ENCODE measurements around the gene TRO. TPM values are rescaled to one million over a fixed set of nuclear protein-coding genes. Genes with fewer than 3 reads are reported as not detected.

Gene TRO
- polyA plus RNA-seq, 1 experiment: 11.1 TPM

DNA sequence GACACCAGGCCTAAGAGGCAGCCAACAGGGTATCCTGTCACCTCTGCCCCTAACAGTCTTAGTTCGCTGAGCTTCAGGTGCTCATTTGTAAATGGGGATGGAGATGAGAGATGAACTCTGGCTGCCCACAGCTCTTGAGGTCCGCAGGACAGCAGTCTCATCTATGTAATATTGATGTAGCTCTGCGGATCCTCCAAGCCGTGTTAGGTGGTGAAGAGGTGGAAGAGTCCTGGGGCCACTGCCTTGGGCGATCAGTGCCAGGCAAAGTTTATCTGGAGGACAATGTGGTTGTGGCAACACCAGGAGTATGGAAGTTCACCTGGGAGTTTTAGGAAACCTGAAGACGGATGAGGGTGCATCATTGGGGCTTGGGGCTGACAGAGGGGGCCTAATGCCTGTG lies 13.4 kb downstream of the TRO start:
- ChIA-PET POLR2A (no interaction called here), CTCF (no interaction called here)
- Histone ChIP-seq H3K27me3 (ENCODE audit: control insufficient read depth, insufficient read depth, low read length) (no peaks in the 10 kb centered on the region), H3K36me3 (ENCODE audit: control insufficient read depth, insufficient read depth, low read length) (no peaks in the 10 kb centered on the region; the same call in 1 of the 2 replicates), H3K4me3 (ENCODE audit: low read depth, low read length) (no peak overlapping the region)
- DNase-seq (ENCODE audit: low read depth): no peak
- TF ChIP-seq, protein P1, sequence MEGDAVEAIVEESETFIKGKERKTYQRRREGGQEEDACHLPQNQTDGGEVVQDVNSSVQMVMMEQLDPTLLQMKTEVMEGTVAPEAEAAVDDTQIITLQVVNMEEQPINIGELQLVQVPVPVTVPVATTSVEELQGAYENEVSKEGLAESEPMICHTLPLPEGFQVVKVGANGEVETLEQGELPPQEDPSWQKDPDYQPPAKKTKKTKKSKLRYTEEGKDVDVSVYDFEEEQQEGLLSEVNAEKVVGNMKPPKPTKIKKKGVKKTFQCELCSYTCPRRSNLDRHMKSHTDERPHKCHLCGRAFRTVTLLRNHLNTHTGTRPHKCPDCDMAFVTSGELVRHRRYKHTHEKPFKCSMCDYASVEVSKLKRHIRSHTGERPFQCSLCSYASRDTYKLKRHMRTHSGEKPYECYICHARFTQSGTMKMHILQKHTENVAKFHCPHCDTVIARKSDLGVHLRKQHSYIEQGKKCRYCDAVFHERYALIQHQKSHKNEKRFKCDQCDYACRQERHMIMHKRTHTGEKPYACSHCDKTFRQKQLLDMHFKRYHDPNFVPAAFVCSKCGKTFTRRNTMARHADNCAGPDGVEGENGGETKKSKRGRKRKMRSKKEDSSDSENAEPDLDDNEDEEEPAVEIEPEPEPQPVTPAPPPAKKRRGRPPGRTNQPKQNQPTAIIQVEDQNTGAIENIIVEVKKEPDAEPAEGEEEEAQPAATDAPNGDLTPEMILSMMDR (IDR thresholded peaks at IDR 0.05; ENCODE audit: insufficient read depth, low read depth, low read length): no peak

DNA sequence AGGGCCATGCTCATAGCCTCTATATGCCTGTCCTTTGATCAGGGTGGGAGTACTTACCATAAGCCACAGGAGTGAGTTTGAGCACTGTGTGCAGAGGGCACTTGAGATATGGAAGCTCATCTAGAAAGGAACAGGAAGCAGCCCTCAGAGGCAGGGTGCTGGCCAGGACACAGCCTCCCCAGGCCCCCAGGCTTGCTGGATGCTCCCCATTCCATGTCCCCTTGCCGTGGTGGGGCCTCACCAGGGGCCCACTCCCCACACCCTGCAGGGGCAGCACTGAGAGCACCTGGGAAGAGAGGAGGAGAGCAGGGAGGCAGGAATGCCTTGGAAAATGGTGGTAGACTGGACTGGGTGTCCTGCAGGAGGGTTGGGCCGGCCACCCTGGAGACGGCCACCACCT lies 14.3 kb downstream of the TRO start:
- CTCF ChIA-PET: no interaction called here
- TF ChIP-seq, protein P1 (IDR thresholded peaks at IDR 0.05; ENCODE audit: insufficient read depth, low read depth, low read length): no peak
- POLR2A ChIA-PET: no interaction called here

DNA sequence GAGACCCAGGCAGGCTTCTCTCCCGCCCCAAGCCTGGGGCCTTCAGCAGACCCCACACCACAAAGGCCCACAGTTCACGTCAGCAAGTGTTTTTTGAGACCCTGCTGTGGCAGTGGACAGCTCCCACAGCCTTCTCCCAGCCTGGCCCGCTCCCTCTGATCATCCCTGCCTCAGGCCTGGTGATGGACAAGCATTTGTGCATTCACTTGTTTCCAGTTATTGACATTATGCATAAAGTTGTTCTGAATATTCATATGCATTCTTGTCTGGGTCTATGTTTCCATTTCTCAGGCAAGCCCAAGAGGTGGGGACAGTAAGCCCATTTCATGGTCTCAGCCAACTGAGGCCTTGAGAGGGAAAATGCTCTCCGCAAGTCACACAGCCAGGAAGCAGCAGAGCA lies 14.7 kb downstream of the TRO start:
- TF ChIP-seq, protein P1 (IDR thresholded peaks at IDR 0.05; ENCODE audit: insufficient read depth, low read depth, low read length): no peak
- H3K27me3 ChIP-seq (ENCODE audit: control insufficient read depth, insufficient read depth, low read length): no peaks in the 10 kb centered on the region
- CTCF ChIA-PET: no interaction called here
- POLR2A ChIA-PET: no interaction called here
- no peak overlapping the region for H3K4me3 ChIP-seq (ENCODE audit: low read depth, low read length)
- DNase-seq (ENCODE audit: low read depth): no peak
- H3K36me3 ChIP-seq (ENCODE audit: control insufficient read depth, insufficient read depth, low read length): no peaks in the 10 kb centered on the region

More for the DNA sequence above, 14.3 kb downstream of the TRO start:
- no peak overlapping the region for H3K4me3 ChIP-seq (ENCODE audit: low read depth, low read length)
- DNase-seq (ENCODE audit: low read depth): no peak
- no peaks in the 10 kb centered on the region for H3K27me3 ChIP-seq (ENCODE audit: control insufficient read depth, insufficient read depth, low read length)
- no peaks in the 10 kb centered on the region for H3K36me3 ChIP-seq (ENCODE audit: control insufficient read depth, insufficient read depth, low read length)

DNA sequence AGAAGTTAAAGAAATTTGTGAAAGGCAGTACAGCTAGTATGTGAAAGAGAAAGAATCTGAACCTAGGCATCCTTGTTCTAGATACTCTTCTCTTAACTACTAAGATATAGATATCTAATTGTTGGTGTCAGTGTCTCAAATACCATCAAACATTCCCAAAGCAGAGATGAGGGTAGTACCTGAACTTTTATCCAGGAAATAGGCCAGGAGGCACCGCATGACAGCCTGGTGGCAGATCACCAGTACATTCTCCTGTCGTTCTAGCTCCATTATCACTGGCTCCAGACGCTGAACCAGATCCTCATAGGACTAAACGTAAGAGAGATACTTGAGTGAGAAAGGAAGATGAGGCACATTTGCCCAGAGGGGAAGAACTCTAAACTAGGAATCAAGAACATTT lies 16.8 kb downstream of the TRO start:
- no peak overlapping the region for H3K4me3 ChIP-seq (ENCODE audit: low read depth, low read length)
- no peaks in the 10 kb centered on the region for H3K36me3 ChIP-seq (ENCODE audit: control insufficient read depth, insufficient read depth, low read length)
- TF ChIP-seq, protein P1 (IDR thresholded peaks at IDR 0.05; ENCODE audit: insufficient read depth, low read depth, low read length): no peak
- ChIA-PET CTCF (no interaction called here), POLR2A (no interaction called here)
- H3K27me3 ChIP-seq (ENCODE audit: control insufficient read depth, insufficient read depth, low read length): no peaks in the 10 kb centered on the region
- no peak for DNase-seq (ENCODE audit: low read depth)

DNA sequence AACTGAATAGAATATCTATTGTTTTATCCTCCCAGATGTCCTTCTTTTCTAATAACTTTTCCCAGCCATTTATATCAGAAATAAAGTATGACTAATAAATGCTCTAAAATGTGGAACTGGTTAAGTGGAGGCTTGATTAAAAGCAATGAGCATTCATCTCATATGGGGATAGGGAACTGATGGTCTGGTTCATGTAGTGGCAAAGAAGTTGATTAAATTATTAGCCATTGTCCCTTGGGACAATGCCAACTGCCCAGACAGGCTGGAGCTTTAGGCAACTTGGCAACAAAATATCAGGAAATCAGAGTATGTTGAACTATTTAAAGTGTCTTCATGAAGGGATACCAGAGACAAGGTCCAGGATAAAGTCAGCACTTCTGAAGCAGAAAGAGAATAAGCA lies 24.2 kb downstream of the TRO start:
- Histone ChIP-seq H3K27me3 (ENCODE audit: control insufficient read depth, insufficient read depth, low read length) (no peaks in the 10 kb centered on the region), H3K4me3 (ENCODE audit: low read depth, low read length) (no peak overlapping the region), H3K36me3 (ENCODE audit: control insufficient read depth, insufficient read depth, low read length) (no peaks in the 10 kb centered on the region)
- TF ChIP-seq, protein P1 (IDR thresholded peaks at IDR 0.05; ENCODE audit: insufficient read depth, low read depth, low read length): no peak
- ChIA-PET CTCF (no interaction called here), POLR2A (no interaction called here)
- no peak for DNase-seq (ENCODE audit: low read depth)
